HG03175 (cell line): Measurements from ENCODE around the gene RNU1-4.
"Not testable (repeated sequence)": the region's sequence is repeated elsewhere in the genome, so short reads cannot be mapped to it uniquely, and the experiment has no call there.

Experiments used
- ATAC-seq: cut with Tn5 transposase; IDR thresholded peaks from one replicate; pipeline ENCODE4 v1.9.1; 2021; ENCODE audit warnings: mild to moderate bottlenecking, moderate library complexity; ENCODE audit not compliant: unreplicated experiment

The RNU1-4 gene

DNA sequence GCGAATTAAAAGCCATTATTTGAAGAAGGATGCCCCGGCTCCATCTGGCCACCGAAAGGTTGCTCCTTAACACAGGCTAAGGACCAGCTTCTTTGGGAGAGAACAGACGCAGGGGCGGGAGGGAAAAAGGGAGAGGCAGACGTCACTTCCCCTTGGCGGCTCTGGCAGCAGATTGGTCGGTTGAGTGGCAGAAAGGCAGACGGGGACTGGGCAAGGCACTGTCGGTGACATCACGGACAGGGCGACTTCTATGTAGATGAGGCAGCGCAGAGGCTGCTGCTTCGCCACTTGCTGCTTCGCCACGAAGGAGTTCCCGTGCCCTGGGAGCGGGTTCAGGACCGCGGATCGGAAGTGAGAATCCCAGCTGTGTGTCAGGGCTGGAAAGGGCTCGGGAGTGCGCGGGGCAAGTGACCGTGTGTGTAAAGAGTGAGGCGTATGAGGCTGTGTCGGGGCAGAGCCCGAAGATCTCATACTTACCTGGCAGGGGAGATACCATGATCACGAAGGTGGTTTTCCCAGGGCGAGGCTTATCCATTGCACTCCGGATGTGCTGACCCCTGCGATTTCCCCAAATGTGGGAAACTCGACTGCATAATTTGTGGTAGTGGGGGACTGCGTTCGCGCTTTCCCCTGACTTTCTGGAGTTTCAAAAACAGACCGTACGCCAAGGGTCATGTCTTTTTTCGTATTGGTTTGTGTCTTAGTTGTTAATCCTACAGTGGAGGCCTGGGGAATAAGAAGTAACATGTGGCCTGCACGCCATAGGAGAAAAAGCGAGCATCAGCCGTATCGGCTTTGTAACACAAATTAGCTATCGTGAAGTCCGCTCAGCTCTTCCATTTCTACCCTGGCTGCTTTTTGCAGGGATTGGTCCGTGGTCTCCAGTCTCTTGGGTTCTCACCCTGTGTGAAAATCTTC is at the start of gene RNU1-4:
TSS of gene RNU1-4 (plus strand) at position 470 of the 918 bp plus-strand sequence.
- peak; percentile 98 for ATAC-seq

- not testable (repeated sequence) for ATAC-seq
Observed at GRCh38 chr1:16690971-16691682, 49.2 kb upstream of the RNU1-4 start.

- ATAC-seq: not testable (repeated sequence)
Observed at GRCh38 chr1:16692283-16692682, 48.0 kb upstream of the RNU1-4 start.

DNA sequence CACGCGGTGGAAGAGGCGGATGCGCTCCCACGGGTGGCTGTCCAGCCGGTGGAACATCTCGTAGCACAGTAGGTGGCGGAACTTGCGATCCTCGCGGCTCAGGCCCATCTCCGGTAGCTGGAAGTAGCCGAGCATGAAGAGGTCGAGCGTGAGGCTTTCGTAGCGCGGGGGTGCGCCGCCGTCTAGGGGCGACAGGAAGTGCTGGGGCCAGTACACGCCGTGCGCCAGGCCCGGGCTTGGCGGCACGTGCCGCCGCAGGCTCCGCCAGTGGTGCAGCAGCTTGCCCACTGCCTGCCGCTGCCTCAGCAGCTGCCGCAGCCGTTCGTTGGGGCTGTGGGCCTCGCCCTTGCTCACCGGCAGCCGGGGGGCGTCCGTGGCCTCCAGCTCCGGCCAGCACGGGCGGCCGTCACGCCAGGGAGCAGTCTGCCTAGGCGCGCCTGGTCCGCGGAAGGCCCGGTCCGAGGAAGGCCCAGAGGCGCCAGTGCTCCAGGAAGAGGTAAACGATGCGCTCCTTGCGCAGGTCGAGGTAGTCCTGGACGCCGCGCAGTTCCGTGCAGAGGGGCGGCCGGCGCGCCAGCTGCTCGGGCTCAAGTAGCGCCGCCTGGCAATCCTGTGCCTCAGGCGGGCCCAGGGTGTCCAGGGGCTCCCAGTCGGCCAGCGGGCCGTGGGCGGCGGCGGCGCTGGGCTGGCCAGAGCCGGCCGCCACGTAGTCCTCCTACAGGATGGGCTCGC is 47.4 kb upstream of the RNU1-4 start:
- not testable (repeated sequence) for ATAC-seq

GRCh38 chr1:16693449-16694307 is 46.6 kb upstream of the RNU1-4 start:
- not testable (repeated sequence) for ATAC-seq

- ATAC-seq: not testable (repeated sequence)
Observed at GRCh38 chr1:16694308-16694702, 46.0 kb upstream of the RNU1-4 start.

DNA sequence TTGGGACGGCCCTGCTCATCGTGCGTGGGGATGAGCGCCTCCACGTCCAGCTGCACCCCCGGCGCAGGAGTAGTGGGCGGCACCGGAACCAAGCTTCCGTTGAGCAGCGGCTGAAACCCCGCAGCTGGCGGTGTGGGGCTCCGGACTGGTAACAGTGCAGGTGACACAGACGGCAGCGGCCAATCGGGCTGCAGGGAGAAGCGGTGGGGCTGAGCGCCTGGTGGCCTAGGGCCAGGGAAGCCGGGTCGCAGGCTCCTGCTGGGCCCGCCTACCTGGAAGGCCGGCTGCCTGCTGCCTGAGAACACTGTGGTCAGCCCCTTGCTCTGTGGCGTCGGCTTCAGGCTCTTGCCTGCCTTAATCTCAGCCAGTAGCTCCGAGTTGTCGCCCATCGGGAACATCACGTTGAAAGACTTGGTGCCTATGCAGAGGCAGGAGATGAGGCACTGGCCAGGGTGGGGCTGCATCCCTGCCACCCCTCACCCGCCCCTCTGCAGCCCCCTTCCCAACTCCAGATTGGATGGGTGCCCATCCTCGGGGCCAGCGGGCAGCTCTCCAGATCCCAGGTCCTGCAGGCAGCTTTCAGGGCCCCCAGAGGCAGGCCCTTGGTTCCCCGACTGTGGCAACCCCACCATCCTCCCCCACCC is 43.7 kb upstream of the RNU1-4 start:
- not testable (repeated sequence) for ATAC-seq

GRCh38 chr1:16697152-16697551 is 43.2 kb upstream of the RNU1-4 start:
- ATAC-seq: not testable (repeated sequence)

DNA sequence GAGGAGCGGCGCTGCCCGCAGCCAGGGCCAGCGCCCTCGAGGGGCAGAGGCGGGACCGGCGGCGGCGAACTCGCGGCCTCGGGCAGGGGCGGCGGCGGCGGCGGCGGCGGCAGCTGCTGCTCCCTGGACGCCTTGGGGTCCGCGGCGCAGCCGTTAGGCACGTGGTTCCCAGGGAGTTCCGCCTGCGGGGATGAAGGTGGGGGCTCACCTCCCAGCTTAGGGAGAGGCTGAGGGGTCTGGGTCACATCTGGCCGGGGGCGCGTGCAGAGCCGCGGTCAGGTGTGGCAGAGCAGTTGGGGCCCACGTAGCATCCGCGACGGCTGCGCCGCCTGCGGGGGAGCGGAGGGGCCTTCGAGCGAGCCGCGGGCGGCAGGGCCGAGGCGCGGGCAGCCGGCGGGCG is 40.9 kb upstream of the RNU1-4 start:
- not testable (repeated sequence) for ATAC-seq

- not testable (repeated sequence) for ATAC-seq
Observed at GRCh38 chr1:16700138-16700895, 40.0 kb upstream of the RNU1-4 start.

- ATAC-seq: not testable (repeated sequence)
Observed at GRCh38 chr1:16701189-16701588, 39.1 kb upstream of the RNU1-4 start.

- ATAC-seq: not testable (repeated sequence)
Observed at GRCh38 chr1:16702280-16702679, 38.0 kb upstream of the RNU1-4 start.

DNA sequence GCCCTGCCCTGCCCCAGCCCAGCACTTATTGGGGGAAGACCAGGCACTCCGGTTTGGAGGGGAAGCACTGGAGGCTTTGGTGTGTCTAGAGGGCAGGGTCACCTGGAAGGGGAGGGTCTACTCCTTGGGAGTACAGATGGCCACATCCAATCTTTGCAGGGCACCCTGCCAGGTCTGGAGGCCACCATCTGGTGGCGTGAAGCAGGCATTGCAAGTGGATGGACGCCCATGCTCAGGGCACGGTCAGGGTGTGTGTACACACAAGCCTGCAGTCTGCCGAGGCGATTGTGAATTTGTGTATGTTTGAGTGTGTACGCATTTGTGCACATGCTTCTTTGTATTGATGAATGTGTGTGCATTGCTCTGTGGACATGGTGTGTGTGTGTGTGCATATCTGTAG is 37.2 kb upstream of the RNU1-4 start:
- ATAC-seq: not testable (repeated sequence)

- not testable (repeated sequence) for ATAC-seq
Observed at GRCh38 chr1:16703602-16704001, 36.7 kb upstream of the RNU1-4 start.

DNA sequence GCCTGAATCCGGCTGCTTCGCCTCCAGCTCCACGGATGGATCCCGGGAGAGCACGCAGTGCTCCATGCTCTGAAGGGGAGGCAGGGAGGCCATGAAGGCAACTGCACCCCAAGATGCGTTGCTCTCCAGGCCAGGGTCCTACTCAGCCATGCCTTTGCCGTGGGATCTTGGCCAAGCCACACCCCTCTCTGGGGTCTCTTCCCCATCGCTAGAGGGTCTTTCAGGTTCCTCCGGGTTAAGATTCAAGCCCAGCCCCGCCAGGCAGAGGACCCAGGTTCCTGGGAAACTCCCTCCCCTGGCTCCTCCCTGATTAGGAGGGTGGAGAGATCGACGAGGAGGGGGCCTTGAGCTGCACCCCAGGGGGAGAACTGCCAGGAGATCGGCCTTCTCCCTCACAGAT is 36.2 kb upstream of the RNU1-4 start:
- ATAC-seq: not testable (repeated sequence)

DNA sequence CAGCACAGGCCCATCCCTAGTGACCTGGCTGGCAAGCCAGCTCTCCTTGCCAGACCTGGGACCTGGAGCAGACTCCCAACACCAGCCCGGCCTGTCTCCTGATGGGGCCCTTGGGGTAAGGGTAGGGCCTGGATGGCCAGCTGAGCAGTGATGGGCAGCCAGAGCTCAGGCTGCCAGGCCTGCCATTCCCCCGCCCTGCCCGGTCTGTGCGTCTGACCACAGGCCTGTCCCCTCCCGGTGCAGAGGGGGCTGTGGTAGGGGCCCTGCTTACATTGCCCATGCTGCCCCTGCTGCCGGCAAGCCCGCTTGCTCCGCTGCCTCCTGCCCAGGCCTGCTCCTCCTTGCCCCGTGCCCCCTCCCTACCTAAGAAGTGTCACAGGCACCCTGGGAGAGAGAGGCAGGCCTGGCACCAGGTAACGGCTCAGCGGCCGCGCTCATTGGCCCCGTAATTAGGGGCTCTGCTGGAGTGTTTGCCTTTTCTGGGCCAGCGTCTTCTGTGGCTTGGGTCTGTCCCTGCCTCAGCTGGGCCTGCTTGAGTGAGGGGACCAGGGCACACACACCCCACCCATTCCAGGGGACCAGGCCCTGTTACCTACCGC is 35.7 kb upstream of the RNU1-4 start:
- ATAC-seq: not testable (repeated sequence)

GRCh38 chr1:16706302-16706701 is 34.0 kb upstream of the RNU1-4 start:
- ATAC-seq: not testable (repeated sequence)
